ENCODE measurements around the gene CFAP97D2.
"Not testable (repeated sequence)": the region's sequence is repeated elsewhere in the genome, so short reads cannot be mapped to it uniquely, and the experiment has no call there.

The CFAP97D2 gene

GRCh38 chr13:114142640-114143490 is 36.2 kb upstream of the CFAP97D2 start:
- FAIRE-seq (no peak), DNase-seq (ENCODE audit: insufficient read length, low spot score) (no peak)

GRCh38 chr13:114143806-114144605 is 35.1 kb upstream of the CFAP97D2 start:
- FAIRE-seq, result no peak
- DNase-seq (ENCODE audit: insufficient read length, low spot score), result peak; percentile 65

- DNase-seq (ENCODE audit: insufficient read length, low spot score) (no peak), FAIRE-seq (no peak)
These were observed 34.3 kb upstream of the CFAP97D2 start for GRCh38 chr13:114144606-114145244.

GRCh38 chr13:114145256-114145655 is 33.8 kb upstream of the CFAP97D2 start:
- no peak for FAIRE-seq
- no peak for DNase-seq (ENCODE audit: insufficient read length, low spot score)

GRCh38 chr13:114145722-114146121 is 33.3 kb upstream of the CFAP97D2 start:
- no peak for DNase-seq (ENCODE audit: insufficient read length, low spot score)
- no peak for FAIRE-seq

GRCh38 chr13:114146173-114146572 is 32.9 kb upstream of the CFAP97D2 start:
- no peak for FAIRE-seq
- no peak for DNase-seq (ENCODE audit: insufficient read length, low spot score)

- FAIRE-seq (no peak), DNase-seq (ENCODE audit: insufficient read length, low spot score) (no peak)
These were observed 32.4 kb upstream of the CFAP97D2 start for GRCh38 chr13:114146629-114147028.

GRCh38 chr13:114147803-114148520 is 31.1 kb upstream of the CFAP97D2 start:
- FAIRE-seq (no peak), DNase-seq (ENCODE audit: insufficient read length, low spot score) (no peak)

- FAIRE-seq, result peak; percentile 82
- DNase-seq (ENCODE audit: insufficient read length, low spot score), result peak; percentile 60
These were observed 30.6 kb upstream of the CFAP97D2 start for GRCh38 chr13:114148521-114148855.

- not testable (repeated sequence) for DNase-seq (ENCODE audit: insufficient read length, low spot score); FAIRE-seq
These were observed 30.2 kb upstream of the CFAP97D2 start for GRCh38 chr13:114148886-114149285.

- no peak for DNase-seq (ENCODE audit: insufficient read length, low spot score)
- no peak for FAIRE-seq
These were observed 29.0 kb upstream of the CFAP97D2 start for GRCh38 chr13:114149774-114150740.

- DNase-seq (ENCODE audit: insufficient read length, low spot score), result no peak
- no peak for FAIRE-seq
These were observed 28.0 kb upstream of the CFAP97D2 start for GRCh38 chr13:114151031-114151430.

- no peak for DNase-seq (ENCODE audit: insufficient read length, low spot score)
- FAIRE-seq, result no peak
These were observed 27.3 kb upstream of the CFAP97D2 start for GRCh38 chr13:114151565-114152284.

GRCh38 chr13:114152285-114152645 is 26.8 kb upstream of the CFAP97D2 start:
- FAIRE-seq (no peak), DNase-seq (ENCODE audit: insufficient read length, low spot score) (no peak)

- no peak for DNase-seq (ENCODE audit: insufficient read length, low spot score)
- FAIRE-seq, result no peak
These were observed 26.2 kb upstream of the CFAP97D2 start for GRCh38 chr13:114152831-114153371.

- DNase-seq (ENCODE audit: insufficient read length, low spot score) (no peak), FAIRE-seq (no peak)
These were observed 25.5 kb upstream of the CFAP97D2 start for GRCh38 chr13:114153485-114154080.

GRCh38 chr13:114154476-114154875 is 24.6 kb upstream of the CFAP97D2 start:
- FAIRE-seq (no peak), DNase-seq (ENCODE audit: insufficient read length, low spot score) (no peak)

GRCh38 chr13:114155320-114155719 is 23.7 kb upstream of the CFAP97D2 start:
- DNase-seq (ENCODE audit: insufficient read length, low spot score) (no peak), FAIRE-seq (no peak)

Measured in GM19239 (cell line).